Measurements from ENCODE around the gene SCGN. TPM values are rescaled to one million over a fixed set of nuclear protein-coding genes. Genes with fewer than 3 reads are reported as not detected.

Gene SCGN
- polyA plus RNA-seq, 1 experiment, result not detected

DNA sequence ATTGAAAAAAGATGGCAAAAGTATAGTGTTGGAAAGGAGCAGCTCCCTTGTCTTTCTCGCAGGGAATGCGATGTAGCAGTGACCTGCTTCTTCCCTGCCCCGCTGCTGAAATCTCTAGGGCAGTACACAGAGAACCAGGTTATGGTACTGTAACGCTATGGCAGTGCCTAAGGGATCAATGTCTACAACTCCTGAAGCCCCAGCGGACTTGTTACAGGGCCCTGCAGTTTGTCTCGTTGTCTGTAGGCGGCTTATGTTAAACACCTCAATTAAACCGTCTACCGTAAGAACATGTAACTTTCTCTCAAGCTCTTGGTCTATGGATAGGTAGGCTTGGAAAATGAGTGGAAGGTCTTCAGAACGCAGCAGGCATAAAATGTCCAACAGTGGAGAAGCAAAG is 57.7 kb downstream of the SCGN start:
- TF ChIP-seq, protein P1, sequence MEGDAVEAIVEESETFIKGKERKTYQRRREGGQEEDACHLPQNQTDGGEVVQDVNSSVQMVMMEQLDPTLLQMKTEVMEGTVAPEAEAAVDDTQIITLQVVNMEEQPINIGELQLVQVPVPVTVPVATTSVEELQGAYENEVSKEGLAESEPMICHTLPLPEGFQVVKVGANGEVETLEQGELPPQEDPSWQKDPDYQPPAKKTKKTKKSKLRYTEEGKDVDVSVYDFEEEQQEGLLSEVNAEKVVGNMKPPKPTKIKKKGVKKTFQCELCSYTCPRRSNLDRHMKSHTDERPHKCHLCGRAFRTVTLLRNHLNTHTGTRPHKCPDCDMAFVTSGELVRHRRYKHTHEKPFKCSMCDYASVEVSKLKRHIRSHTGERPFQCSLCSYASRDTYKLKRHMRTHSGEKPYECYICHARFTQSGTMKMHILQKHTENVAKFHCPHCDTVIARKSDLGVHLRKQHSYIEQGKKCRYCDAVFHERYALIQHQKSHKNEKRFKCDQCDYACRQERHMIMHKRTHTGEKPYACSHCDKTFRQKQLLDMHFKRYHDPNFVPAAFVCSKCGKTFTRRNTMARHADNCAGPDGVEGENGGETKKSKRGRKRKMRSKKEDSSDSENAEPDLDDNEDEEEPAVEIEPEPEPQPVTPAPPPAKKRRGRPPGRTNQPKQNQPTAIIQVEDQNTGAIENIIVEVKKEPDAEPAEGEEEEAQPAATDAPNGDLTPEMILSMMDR (IDR thresholded peaks at IDR 0.05; ENCODE audit: insufficient read depth, low read depth, low read length), result no peak
- CTCF ChIA-PET, result interaction anchor here (1.2 to 1.3 kb wide), 3 partner anchors 8 to 16 kb away, joined by 3 to 9 read pairs (median 4); no protein-coding TSS in a partner anchor
- Histone ChIP-seq H3K27me3 (ENCODE audit: control insufficient read depth, insufficient read depth, low read length) (no peaks in the 10 kb centered on the region), H3K4me3 (ENCODE audit: low read depth, low read length) (no peak overlapping the region), H3K36me3 (ENCODE audit: control insufficient read depth, insufficient read depth, low read length) (no peaks in the 10 kb centered on the region)
- POLR2A ChIA-PET, result no interaction called here
- no peak for DNase-seq (ENCODE audit: low read depth)

DNA sequence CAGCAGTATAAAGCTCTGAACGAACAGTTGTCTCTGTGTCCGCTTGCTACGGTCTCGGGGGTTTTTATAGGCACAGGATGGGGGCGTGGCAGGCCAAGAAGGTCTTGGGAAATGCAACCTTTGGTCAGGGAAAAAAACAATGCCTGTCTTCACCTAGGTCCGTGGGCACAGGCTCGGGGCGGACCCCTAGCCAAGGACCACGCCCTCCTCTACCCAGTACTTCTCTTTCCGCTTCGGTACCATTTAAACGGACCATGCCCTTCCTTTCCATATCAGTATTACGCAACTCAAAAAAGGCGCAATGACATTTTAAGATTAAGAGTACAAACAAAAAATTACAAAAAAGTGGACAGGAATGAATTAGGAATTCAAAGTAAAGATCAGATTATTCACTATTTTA is 58.3 kb downstream of the SCGN start:
- DNase-seq (ENCODE audit: low read depth), result no peak
- no peak overlapping the region for H3K4me3 ChIP-seq (ENCODE audit: low read depth, low read length)
- ChIA-PET POLR2A (no interaction called here), CTCF (interaction anchor here (1.2 to 1.3 kb wide), 3 partner anchors 8 to 17 kb away, joined by 3 to 9 read pairs (median 4); no protein-coding TSS in a partner anchor)
- H3K36me3 ChIP-seq (ENCODE audit: control insufficient read depth, insufficient read depth, low read length), result no peaks in the 10 kb centered on the region
- H3K27me3 ChIP-seq (ENCODE audit: control insufficient read depth, insufficient read depth, low read length), result no peaks in the 10 kb centered on the region
- TF ChIP-seq, protein P1 (IDR thresholded peaks at IDR 0.05; ENCODE audit: insufficient read depth, low read depth, low read length), result no peak

DNA sequence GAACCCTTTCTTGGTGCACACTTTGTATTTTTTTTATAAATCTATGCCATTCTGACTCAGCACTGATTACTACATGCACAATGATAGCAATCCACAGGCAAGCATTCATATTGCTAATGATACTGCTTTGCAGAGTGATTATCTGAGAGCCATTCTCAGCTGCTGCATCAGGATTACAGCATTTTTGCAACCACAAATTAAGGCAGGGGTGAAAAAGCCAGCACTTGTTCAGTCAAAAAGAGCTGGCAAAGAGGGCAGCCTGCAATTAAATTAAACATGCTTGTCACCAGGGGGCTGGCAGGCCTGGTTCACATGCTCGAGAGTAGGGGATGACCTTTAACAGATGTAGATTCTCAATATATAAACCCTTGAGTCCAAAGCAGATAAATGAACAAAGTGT is 61.8 kb downstream of the SCGN start:
- DNase-seq (ENCODE audit: low read depth), result no peak
- TF ChIP-seq, protein P1 (IDR thresholded peaks at IDR 0.05; ENCODE audit: insufficient read depth, low read depth, low read length), result no peak
- POLR2A ChIA-PET, result no interaction called here
- Histone ChIP-seq H3K4me3 (ENCODE audit: low read depth, low read length) (no peak overlapping the region), H3K36me3 (ENCODE audit: control insufficient read depth, insufficient read depth, low read length) (no peaks in the 10 kb centered on the region), H3K27me3 (ENCODE audit: control insufficient read depth, insufficient read depth, low read length) (no peaks in the 10 kb centered on the region)
- CTCF ChIA-PET, result no interaction called here

DNA sequence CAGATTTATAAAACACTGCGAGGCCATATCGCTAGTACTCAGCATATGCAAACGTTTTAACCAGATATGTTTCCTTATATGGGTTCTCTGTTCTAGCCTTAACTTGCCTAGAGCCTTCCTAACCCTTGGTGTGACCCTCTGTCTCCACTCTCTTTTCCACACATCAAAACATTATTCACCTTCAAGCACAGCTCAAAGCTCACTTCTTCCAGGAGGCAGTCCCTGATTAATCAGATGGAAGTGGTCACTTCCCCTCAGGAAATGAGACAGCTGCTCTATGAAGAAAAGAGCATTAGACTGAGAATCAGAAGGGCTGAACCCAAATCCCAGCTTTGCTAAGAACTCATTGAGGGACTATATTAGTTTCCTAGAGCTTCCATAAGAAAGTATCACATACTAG is 62.8 kb downstream of the SCGN start:
- no peak for DNase-seq (ENCODE audit: low read depth)
- ChIA-PET CTCF (interaction anchor here (0.7 kb wide), 1 partner anchor 18 kb away, joined by 3 read pairs; no protein-coding TSS in a partner anchor), POLR2A (no interaction called here)
- Histone ChIP-seq H3K4me3 (ENCODE audit: low read depth, low read length) (no peak overlapping the region), H3K27me3 (ENCODE audit: control insufficient read depth, insufficient read depth, low read length) (no peaks in the 10 kb centered on the region), H3K36me3 (ENCODE audit: control insufficient read depth, insufficient read depth, low read length) (no peaks in the 10 kb centered on the region)
- TF ChIP-seq, protein P1 (IDR thresholded peaks at IDR 0.05; ENCODE audit: insufficient read depth, low read depth, low read length), result no peak

DNA sequence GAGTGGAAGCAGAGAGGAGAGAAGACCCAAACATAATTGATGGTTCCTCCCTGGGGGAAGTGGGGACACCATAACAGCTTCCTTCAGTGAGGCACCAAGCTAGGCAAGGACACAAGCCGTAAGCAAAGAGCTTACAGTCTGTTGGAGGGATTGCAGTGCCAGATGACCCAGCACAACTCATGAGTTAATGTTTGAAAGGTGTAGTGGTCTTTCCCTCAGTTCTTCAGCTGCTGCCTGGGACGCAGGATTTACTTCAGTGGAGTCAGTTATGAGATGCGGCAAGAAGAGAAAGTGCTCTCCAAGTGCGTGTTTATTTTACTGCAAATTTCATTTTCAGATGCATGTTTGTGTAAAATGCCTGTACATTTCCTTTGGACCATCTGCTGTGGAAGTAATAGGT is 63.8 kb downstream of the SCGN start:
- TF ChIP-seq, protein P1 (IDR thresholded peaks at IDR 0.05; ENCODE audit: insufficient read depth, low read depth, low read length), result no peak
- Histone ChIP-seq H3K4me3 (ENCODE audit: low read depth, low read length) (no peak overlapping the region), H3K36me3 (ENCODE audit: control insufficient read depth, insufficient read depth, low read length) (no peaks in the 10 kb centered on the region), H3K27me3 (ENCODE audit: control insufficient read depth, insufficient read depth, low read length) (no peaks in the 10 kb centered on the region)
- ChIA-PET CTCF (interaction anchor here (0.9 kb wide), 1 partner anchor 10 kb away, joined by 3 read pairs; no protein-coding TSS in a partner anchor), POLR2A (no interaction called here)
- no peak for DNase-seq (ENCODE audit: low read depth)
